ENCODE results near the gene FAM117B. TPM values are rescaled to one million over a fixed set of nuclear protein-coding genes. Genes with fewer than 3 reads are reported as not detected.
"Not testable (repeated sequence)": the region's sequence is repeated elsewhere in the genome, so short reads cannot be mapped to it uniquely, and the experiment has no call there.

The FAM117B gene
- total RNA-seq, 1 donor from 2014 or later: 1.8 TPM

DNA sequence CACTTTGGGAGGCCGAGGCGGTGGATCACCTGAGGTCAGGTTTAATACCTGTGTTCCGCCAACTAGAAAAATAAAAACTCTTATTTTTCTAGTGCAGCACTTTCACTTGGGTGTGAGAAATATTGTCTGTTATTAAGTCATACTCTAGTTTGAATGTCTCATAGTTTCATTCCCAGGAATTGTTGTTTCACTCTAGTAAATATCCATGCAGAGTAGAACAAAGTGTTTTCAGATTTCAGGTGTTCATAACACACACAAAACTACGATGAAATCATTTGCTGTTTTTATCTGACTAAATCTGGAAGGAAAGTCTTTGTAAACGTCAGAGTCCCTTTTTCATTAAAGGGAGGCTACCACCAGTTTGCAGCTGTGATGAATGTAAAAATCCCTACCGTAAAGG, 4.0 kb downstream of the FAM117B start:
- no peak for DNase-seq (ENCODE audit: low read depth in 2 of 2)

DNA sequence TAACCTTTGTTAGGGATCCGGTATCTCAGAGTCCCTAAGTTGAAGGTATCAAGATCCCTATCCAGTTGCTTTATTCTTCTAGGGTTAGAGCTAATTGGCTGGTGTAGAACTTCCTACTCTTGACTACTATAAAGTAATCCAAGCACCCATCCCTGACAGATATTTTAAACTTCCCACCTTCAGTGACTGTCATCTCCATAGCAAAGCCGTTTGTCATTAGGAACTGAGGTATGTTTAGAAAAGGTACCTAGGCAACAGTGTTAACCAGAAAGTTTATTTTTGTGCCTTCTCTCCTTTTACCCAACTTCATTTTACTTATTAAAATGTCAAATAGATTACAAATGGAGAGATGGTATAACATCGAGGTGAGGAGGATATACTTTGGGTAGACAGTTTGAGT, 4.5 kb downstream of the FAM117B start:
- DNase-seq (ENCODE audit: low read depth in 2 of 2): no peak

- no peak for DNase-seq (ENCODE audit: low read depth in 2 of 2)
Measured at GRCh38 chr2:202642567-202642966, 7.8 kb downstream of the FAM117B start.

GRCh38 chr2:202643012-202643858, 8.5 kb downstream of the FAM117B start:
- no peak for DNase-seq (ENCODE audit: low read depth in 2 of 2)

DNA sequence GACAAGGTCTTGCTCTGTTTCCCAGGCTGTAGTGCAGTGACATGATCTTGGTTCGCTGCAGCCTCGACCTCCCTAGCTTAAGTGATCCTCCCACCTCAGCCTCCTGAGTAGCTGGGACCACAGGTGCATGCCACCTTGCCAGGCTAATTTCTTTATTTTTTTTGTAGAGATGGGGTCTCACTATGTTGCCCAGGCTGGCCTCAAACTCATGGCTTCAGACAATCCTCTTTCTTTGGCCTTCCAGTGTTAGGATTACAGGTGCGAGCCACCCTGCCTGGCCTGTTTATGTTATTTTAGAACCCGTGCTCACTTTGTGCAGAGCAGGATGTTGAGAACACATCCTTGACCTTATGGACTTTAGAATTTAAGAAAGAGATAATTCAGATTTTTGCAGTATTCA, 17.4 kb downstream of the FAM117B start:
- DNase-seq (ENCODE audit: low read depth in 2 of 2): no peak

DNA sequence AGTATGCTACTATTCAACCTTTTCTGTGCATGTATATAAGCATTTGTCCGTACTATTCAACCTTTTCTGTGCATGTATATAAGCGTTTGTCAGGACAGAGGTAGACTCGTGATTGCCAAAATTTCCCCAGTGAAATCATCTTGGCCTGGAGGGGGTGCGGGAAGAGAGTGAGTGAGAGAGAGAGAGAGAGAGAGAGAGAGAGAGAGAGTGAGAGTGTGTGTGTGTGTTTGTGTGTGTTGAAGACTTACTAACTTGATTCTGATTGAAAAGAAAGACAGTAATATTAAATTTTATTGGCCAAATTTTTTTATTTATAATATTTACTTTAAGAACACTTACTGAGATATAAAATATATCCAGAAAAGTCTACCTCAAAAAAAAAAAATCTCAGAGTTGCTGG, 19.1 kb downstream of the FAM117B start:
- DNase-seq (ENCODE audit: low read depth in 2 of 2): no peak

DNA sequence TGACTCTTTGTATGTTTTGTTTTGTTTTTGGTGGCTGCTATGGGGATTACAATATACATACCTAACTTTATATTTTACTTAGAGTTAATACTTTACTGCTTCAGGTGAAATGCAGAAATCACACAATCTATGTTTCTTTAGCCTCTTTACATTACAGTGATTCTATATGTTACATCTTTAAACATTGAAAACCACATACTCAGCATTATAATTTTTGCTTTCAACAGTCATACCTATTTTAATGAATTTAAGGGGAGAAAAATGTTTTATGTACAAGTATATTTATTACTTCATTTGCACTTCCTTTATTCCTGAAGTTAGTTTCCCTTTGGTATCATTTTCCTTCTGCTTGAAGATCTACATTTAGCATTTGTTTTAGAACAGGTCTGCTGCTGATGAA, 23.1 kb downstream of the FAM117B start:
- no peak for DNase-seq (ENCODE audit: low read depth in 2 of 2)

- DNase-seq (ENCODE audit: low read depth in 2 of 2): no peak
Measured at GRCh38 chr2:202660796-202661195, 26.0 kb downstream of the FAM117B start.

DNA sequence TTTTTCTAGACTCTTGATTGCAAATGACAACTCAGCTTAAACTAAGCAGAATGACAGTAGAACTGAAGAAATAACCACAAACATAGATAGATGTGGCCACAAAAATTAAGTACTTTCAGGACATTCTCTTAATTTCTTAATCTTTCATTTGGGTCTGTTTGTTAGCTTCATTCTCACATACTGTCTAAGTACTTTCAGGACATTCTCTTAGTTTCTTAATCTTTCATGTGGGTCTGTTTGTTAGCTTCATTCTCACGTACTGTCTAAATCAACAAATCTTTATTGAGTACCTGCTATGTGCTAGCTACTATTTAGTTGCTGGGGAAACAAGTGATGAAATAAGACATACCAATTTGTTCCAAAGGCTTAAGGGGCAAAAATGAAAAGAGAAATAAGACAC, 35.1 kb downstream of the FAM117B start:
- no peak for DNase-seq (ENCODE audit: low read depth in 2 of 2)

DNA sequence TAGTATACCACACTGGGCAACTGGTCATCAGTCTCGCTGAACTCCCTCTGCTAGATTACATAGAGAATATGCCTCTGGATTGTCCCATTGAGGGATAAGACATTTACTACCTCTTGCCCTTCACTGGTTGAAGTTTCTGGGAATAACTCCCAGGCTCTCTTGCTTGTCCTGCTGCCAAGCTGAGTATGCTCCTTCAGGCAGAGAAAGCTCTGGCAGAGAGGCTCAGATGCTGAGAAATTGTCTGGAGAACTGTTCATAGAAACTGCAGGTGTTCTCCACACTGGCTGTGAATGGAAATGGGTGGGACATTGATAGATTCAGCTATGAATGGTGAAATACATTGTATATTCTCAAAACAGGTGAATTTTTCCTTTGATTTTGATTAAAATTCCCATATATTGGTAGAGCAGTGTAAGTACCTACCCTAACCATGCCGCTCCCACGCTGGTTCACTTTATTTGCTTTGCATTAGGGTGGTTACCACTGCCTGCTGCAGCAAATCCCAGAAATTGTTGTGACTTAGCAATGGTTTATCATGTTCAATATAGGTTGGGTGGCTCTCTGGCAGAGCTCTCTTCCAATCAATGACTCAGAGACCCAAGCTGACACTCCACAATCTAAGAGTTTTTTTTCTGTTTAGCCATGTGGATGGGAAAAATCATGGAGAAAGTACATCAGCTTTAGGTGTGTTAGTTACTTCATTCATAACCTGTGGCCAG, 36.7 kb downstream of the FAM117B start:
- no peak for DNase-seq (ENCODE audit: low read depth in 2 of 2)

DNA sequence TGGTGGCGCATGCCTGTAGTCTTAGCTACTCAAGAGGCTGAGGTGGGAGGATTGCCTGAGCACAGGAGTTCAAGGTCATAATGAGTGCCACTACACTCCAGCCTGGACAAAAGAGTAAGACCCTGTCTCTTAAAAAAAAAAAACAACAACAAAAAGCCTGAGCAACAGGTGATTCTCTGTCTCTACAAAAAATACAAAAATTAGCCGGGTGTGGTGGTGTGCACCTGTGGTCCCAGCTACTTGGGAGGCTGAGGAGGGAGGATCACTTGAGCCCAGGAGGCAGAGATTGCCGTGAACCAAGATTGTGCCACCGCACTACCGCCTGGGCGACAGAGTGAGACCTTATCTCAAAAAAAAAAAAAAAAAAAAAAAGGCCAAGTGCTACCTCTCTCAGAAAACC, 40.3 kb downstream of the FAM117B start:
- not testable (repeated sequence) for DNase-seq (ENCODE audit: low read depth in 2 of 2)

DNA sequence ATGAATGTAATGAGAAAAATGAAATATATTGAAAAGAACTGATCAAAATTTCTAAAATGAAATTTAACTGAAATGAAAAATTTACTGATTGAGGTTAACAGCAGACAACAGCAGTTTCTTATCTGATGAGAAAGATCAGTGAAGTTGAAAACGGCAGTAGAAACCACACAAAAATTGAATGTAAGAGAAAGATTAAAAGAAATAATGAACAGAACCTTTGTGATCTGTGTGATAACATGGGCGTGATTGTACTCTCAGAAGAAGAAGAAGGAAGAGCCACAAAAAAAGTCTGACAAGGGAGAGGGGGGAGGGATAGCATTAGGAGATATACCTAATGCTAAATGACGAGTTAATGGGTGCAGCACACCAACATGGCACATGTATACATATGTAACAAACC, 45.2 kb downstream of the FAM117B start:
- DNase-seq (ENCODE audit: low read depth in 2 of 2): no peak

DNA sequence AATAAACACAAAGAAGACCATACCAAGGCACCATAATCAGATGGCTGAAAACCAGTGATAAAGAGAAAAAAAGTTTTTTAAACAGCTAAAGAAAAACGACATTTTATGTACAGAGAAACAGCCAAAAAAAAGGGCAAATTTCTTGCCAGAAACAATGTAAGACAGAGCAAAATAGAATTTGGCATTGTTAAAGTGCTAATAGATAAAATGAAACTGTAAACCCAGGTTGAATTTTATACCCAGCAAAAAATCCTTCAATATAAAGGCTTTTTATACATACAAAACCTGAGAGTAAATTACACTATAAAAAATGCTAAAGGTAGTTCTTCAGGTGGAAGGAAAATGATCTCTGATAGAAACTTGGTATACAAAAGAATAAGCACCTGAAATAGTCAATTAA, 45.7 kb downstream of the FAM117B start:
- no peak for DNase-seq (ENCODE audit: low read depth in 2 of 2)

- no peak for DNase-seq (ENCODE audit: low read depth in 2 of 2)
Measured at GRCh38 chr2:202681688-202682205, 47.0 kb downstream of the FAM117B start.

GRCh38 chr2:202682274-202682673, 47.5 kb downstream of the FAM117B start:
- no peak for DNase-seq (ENCODE audit: low read depth in 2 of 2)

DNA sequence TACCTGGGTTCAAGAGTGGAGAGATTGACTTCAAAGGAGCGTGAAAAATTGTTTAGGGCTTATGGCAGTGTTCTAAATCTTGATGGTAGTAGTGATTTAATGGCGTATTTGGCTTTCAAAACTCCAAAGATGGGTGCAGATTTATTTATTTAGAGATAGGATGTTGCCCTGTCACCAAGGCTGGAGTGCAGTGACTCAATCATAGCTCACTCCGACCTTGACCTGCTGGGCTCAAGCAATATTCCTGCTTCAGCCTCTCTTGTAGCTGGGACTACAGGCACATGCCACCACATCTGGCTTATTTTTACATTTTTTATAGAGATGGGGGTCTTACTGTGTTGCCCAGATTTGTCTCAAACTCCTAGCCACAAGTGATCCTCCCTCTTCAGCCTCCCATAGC, 52.5 kb downstream of the FAM117B start:
- DNase-seq (ENCODE audit: low read depth in 2 of 2): peak in 1 of 2 donors; percentile 16

- no peak for DNase-seq (ENCODE audit: low read depth in 2 of 2)
Measured at GRCh38 chr2:202689459-202689858, 54.7 kb downstream of the FAM117B start.

GRCh38 chr2:202689898-202690297, 55.1 kb downstream of the FAM117B start:
- no peak for DNase-seq (ENCODE audit: low read depth in 2 of 2)

- DNase-seq (ENCODE audit: low read depth in 2 of 2): peak; percentile 5 to 15
Measured at GRCh38 chr2:202690321-202690900, 55.6 kb downstream of the FAM117B start.

DNA sequence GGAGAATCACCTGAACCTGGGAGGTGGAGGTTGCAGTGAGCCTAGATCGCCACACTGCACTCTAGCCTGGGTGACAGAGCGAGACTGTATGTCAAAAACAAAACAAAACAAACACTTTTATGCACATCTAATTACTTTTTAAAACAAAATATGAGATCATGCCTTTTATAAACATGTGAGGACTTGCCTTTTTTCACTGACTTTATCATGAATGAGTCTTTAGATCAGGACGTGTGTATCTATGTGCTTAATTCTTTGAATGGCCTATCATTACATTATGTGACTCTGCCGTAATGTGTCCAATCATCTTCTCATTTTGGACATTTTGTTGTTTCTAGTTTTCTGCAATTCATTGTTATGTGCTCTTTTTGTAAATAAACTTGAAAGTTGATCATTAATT, 58.7 kb downstream of the FAM117B start:
- no peak for DNase-seq (ENCODE audit: low read depth in 2 of 2)

DNA sequence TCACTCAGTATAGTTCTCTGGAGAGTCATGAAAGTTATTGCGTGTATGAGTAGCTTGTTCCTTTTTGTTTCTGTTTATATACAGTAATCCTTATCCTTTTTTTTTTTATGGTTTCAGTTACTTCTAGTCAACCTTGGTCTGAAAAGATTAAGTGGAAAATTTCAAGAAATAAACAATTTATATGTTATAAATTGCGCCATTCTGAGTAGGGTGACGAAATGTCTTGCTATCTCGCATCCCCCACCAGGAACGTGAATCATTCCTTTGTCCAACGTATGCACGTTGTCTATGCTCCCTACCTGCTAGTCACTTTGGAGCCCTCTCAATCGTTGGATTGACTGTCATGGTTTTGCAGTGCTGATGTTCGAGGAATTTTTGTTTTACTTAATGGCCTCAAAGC, 60.4 kb downstream of the FAM117B start:
- DNase-seq (ENCODE audit: low read depth in 2 of 2): no peak

Data from lung microvascular endothelial cell (primary cell).